Ovary (tissue), 9 donors: ENCODE results near the gene TCERG1L. TPM values are rescaled to one million over a fixed set of nuclear protein-coding genes. Genes with fewer than 3 reads are reported as not detected.

Source experiments
- DNase-seq, 5 donors: peaks; one replicate each; pipeline ENCODE4 v3.0.0-alpha.2; 2019 to 2020
- H3K27ac ChIP-seq, 2 donors: fragments of 200-600 bp; one replicate each; pipeline versions ENCODE4 v1.5.1 to v1.8.0; 2019 to 2022
- H3K27me3 ChIP-seq: fragments of 200-600 bp; one replicate; pipeline ENCODE4 v1.8.0; 2022
- H3K36me3 ChIP-seq: fragments of 200-600 bp; sonication (generic); one replicate; pipeline ENCODE4 v1.5.1; 2019
- H3K4me1 ChIP-seq: one replicate; pipeline ENCODE4 v1.8.1; 2013; ENCODE audit warnings: mild to moderate bottlenecking, moderate library complexity; ENCODE audit not compliant: insufficient read depth
- H3K4me3 ChIP-seq: fragments of 200-600 bp; sonication (generic); one replicate; pipeline ENCODE4 v1.5.1; 2017
- H3K9me3 ChIP-seq, 2 donors: fragments of 200-600 bp in 1 of 2; sonication (generic) in 1 of 2; one replicate each; pipeline versions ENCODE4 v1.5.1 to v1.8.1; 2013 to 2019; ENCODE audit warnings: mild to moderate bottlenecking in 1 of 2, moderate library complexity in 1 of 2
- CTCF ChIP-seq, 3 donors: fragments of 450-650 bp in 2 of 3; fragments of 200-600 bp in 1 of 3; IDR thresholded peaks; one replicate each; pipeline versions ENCODE4 v1.5.1 to v1.8.0; 2016 to 2022; ENCODE audit warnings: antibody characterized with exemption in 3 of 3, mild to moderate bottlenecking in 1 of 3
- EP300 ChIP-seq: sonication (generic); formaldehyde crosslinking; IDR thresholded peaks from one replicate; pipeline ENCODE4 v1.6.1; 2017; ENCODE audit warnings: antibody characterized with exemption
- POLR2A ChIP-seq: fragments of 450-650 bp; IDR thresholded peaks from one replicate; pipeline ENCODE4 v1.6.1; 2017; ENCODE audit warnings: antibody characterized with exemption, mild to moderate bottlenecking, moderate library complexity
- WGBS, 3 donors: extraction: QIAGEN DNeasy Blood & Tissue Kit in 1 of 3; methylation state at CpG; one replicate each; pipeline versions ENCODE4 v1.1.5 to v1.1.7; 2013 to 2017; 5-methylcytosine and 5-hydroxymethylcytosine counted together
- intact Hi-C, 4 donors: fragments of 100-400 bp; cut with DNase I; formaldehyde crosslinking; loops; one replicate each; pipeline versions ENCODE4 v1.11.0 to v1.15.1; 2022 to 2023
- polyA plus RNA-seq, 2 donors: library from polyadenylated mRNA; stranded (reverse); fragments of 200-250 nt in 1 of 2; fragments of 350-450 nt in 1 of 2; fragmentation: Illumina TruSeq in 1 of 2; extraction: RNeasy Lipid Tissue Mini Kit (QIAGEN cat#74804) in 1 of 2; gene quantifications; one replicate each; pipeline ENCODE4 v1.2.3, GENCODE V29; 2013 to 2014
- total RNA-seq, 7 donors: library from RNA; depleted of rRNA in 2 of 7; stranded (reverse); fragments of >200 nt in 2 of 7; fragmentation: NEBNext Ultra II Directional in 3 of 7; extraction: Animal tissue kit (Norgen Biotek cat#: 25700) in 3 of 7; gene quantifications; one replicate each; pipeline versions ENCODE4 v1.1.0 to v1.2.4, GENCODE V29; 2016 to 2023
- donor health status: DM: no; HTN: no; CAD: no; lungs with moderate emphysema.
- donor health status: DM: no; HTN: no; CAD: no.
- donor health status: Bipolar disorder and iron deficiency.
- donor health status: DM: yes; HTN: yes; CAD: no.
- donor health status: DM: no; HTN: no; CAD: no.
- donor health status: DM: yes; HTN: yes; CAD: no.

The TCERG1L gene
- total and polyA plus RNA-seq, 9 donors, result 1.1 to 8.0 (median 1.8) TPM

GRCh38 chr10:131113165-131113564 is 198.4 kb downstream of the TCERG1L start:
- Histone ChIP-seq H3K27me3 (no peaks in the 10 kb centered on the region), H3K4me3 (no peak overlapping the region), H3K36me3 (no peaks in the 10 kb centered on the region), H3K27ac (no peak overlapping the region), H3K9me3 (no peaks in the 10 kb centered on the region), H3K4me1 (peaks cover 2% of the 10 kb centered on the region)
- no peak for DNase-seq
- TF ChIP-seq EP300, result no peak
- TF ChIP-seq POLR2A, result no peak
- TF ChIP-seq CTCF (IDR thresholded peaks at IDR 0.05), result no peak
- intact Hi-C loops, result no loop called here
- 93 to 95% (median 94%) methylated on average over 9 of the region's 9 CpGs for WGBS, 3 donors

DNA sequence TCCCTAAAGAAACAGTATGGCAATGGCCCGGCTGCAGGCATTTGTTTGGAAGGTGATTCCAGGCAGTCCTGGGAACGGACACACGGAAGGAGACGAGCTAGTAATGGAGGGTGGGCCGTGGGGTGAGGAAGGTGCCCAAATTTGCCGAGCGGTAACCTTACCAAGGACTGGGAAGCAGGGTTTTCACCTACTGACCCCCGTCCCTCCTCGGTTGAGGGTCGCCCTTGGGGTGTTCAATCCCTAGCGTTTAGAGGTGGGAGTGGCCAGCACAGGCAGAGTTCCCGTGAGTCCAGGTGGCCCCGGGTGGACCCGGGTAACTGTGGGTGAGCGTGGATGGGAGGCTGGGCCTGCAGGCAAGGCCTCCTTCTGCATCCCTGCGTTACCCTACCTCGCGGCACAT is 198.8 kb downstream of the TCERG1L start:
- H3K36me3 ChIP-seq, result no peaks in the 10 kb centered on the region
- H3K27ac ChIP-seq, result no peak overlapping the region
- no peak for DNase-seq
- H3K27me3 ChIP-seq, result no peaks in the 10 kb centered on the region
- WGBS, 3 donors, result 94 to 97% (median 94%) methylated on average over 18 of the region's 18 CpGs
- no peaks in the 10 kb centered on the region for H3K9me3 ChIP-seq
- TF ChIP-seq EP300, result no peak
- TF ChIP-seq POLR2A, result no peak
- H3K4me1 ChIP-seq, result peaks cover 2% of the 10 kb centered on the region
- no peak overlapping the region for H3K4me3 ChIP-seq
- intact Hi-C loops, result no loop called here

GRCh38 chr10:131111471-131112080 is 199.9 kb downstream of the TCERG1L start:
- no peaks in the 10 kb centered on the region for H3K9me3 ChIP-seq
- no peaks in the 10 kb centered on the region for H3K27me3 ChIP-seq
- no peak for DNase-seq
- intact Hi-C loops, result loop anchor here in 1 of 4 donors (1.0 kb wide), 1 partner anchor 18 kb away; no protein-coding TSS in a partner anchor
- TF ChIP-seq POLR2A (no peak), CTCF (IDR thresholded peaks at IDR 0.05) (no peak)
- H3K36me3 ChIP-seq, result no peaks in the 10 kb centered on the region
- 48 to 66% (median 56%) methylated on average over 16 of the region's 16 CpGs for WGBS, 3 donors
- no peak overlapping the region for H3K4me3 ChIP-seq
- H3K4me1 ChIP-seq, result peaks cover 2% of the 10 kb centered on the region
- no peak overlapping the region for H3K27ac ChIP-seq

- no peaks in the 10 kb centered on the region for H3K36me3 ChIP-seq
- 65 to 82% (median 78%) methylated on average over 13 of the region's 13 CpGs for WGBS, 3 donors
- H3K4me1 ChIP-seq, result peaks cover 2% of the 10 kb centered on the region
- no peaks in the 10 kb centered on the region for H3K9me3 ChIP-seq
- no peak overlapping the region for H3K4me3 ChIP-seq
- intact Hi-C loops, result loop anchor here in 1 of 4 donors (1.0 kb wide), 1 partner anchor 18 kb away; no protein-coding TSS in a partner anchor
- no peak for DNase-seq
- no peak overlapping the region for H3K27ac ChIP-seq
- no peak for TF ChIP-seq CTCF (IDR thresholded peaks at IDR 0.05)
- TF ChIP-seq POLR2A, result no peak
- TF ChIP-seq EP300, result no peak
- no peaks in the 10 kb centered on the region for H3K27me3 ChIP-seq
Measured at GRCh38 chr10:131111007-131111406, 200.5 kb downstream of the TCERG1L start.

DNA sequence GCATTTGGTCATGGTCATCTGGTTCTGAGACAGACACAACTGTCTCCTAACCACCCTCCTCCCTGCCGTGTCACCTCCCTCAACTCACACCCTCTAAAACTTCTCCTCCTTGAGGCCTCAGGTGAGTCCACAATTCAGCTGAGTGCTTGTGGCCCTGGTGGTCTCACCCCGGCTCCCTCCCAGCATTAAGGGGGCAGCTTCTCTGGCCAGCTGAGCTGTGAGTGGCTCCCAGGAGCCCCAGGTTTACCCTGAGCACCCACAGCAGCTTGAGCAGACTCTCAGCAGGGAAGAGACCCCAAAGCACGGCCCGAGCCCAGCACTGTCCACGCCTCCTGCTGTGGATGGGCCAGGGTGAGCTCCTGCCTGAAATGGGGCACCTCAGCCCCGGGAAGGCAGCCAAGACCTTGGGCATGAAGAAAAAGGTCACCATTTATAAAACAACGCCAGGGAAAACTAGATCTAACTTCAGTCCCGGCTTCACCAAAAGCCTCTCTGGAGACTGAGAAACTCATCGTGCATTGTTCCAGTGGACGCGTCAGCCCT is 201.2 kb downstream of the TCERG1L start:
- H3K4me3 ChIP-seq, result no peak overlapping the region
- WGBS, 3 donors, result 88 to 94% (median 93%) methylated on average over 11 of the region's 11 CpGs
- no peak overlapping the region for H3K27ac ChIP-seq
- intact Hi-C loops, result no loop called here
- H3K36me3 ChIP-seq, result no peaks in the 10 kb centered on the region
- no peaks in the 10 kb centered on the region for H3K27me3 ChIP-seq
- peaks cover 2% of the 10 kb centered on the region for H3K4me1 ChIP-seq
- no peaks in the 10 kb centered on the region for H3K9me3 ChIP-seq
- no peak for DNase-seq
- TF ChIP-seq EP300, result no peak
- TF ChIP-seq POLR2A, result no peak
- no peak for TF ChIP-seq CTCF (IDR thresholded peaks at IDR 0.05)
